GM18499 (cell line): Measurements from ENCODE around the gene GFOD1.

Experiments used
- ATAC-seq: cut with Tn5 transposase; IDR thresholded peaks from one replicate; pipeline ENCODE4 v1.9.1; 2021; ENCODE audit warnings: moderate number of reproducible peaks; ENCODE audit not compliant: insufficient read depth, unreplicated experiment

The GFOD1 gene

GRCh38 chr6:13368079-13368730 lies 119.2 kb downstream of the GFOD1 start:
- no peak for ATAC-seq

GRCh38 chr6:13367396-13367795 lies 120.0 kb downstream of the GFOD1 start:
- ATAC-seq: no peak

GRCh38 chr6:13365320-13365719 lies 122.1 kb downstream of the GFOD1 start:
- ATAC-seq: no peak

- no peak for ATAC-seq
Observed at GRCh38 chr6:13364842-13365241, 122.6 kb downstream of the GFOD1 start.

GRCh38 chr6:13362412-13362811 lies 125.0 kb downstream of the GFOD1 start:
- ATAC-seq: no peak

GRCh38 chr6:13360671-13361540 lies 126.5 kb downstream of the GFOD1 start:
- no peak for ATAC-seq

- ATAC-seq: no peak
Observed at GRCh38 chr6:13359287-13359686, 128.1 kb downstream of the GFOD1 start.

- no peak for ATAC-seq
Observed at GRCh38 chr6:13358511-13358910, 128.9 kb downstream of the GFOD1 start.

GRCh38 chr6:13357551-13358075 lies 129.8 kb downstream of the GFOD1 start:
- no peak for ATAC-seq

GRCh38 chr6:13355999-13356785 lies 131.2 kb downstream of the GFOD1 start:
- ATAC-seq: peak; percentile 79

- peak; percentile 35 for ATAC-seq
Observed at GRCh38 chr6:13355043-13355945, 132.1 kb downstream of the GFOD1 start.

GRCh38 chr6:13354331-13355042 lies 132.9 kb downstream of the GFOD1 start:
- ATAC-seq: no peak

- no peak for ATAC-seq
Observed at GRCh38 chr6:13352165-13352564, 135.2 kb downstream of the GFOD1 start.

GRCh38 chr6:13351271-13351670 lies 136.1 kb downstream of the GFOD1 start:
- no peak for ATAC-seq

GRCh38 chr6:13349811-13350506 lies 137.4 kb downstream of the GFOD1 start:
- ATAC-seq: no peak

- ATAC-seq: no peak
Observed at GRCh38 chr6:13348334-13349113, 138.9 kb downstream of the GFOD1 start.

- ATAC-seq: no peak
Observed at GRCh38 chr6:13346245-13346644, 141.2 kb downstream of the GFOD1 start.
